ENCODE measurements around the gene TXK.

Gene TXK

GRCh38 chr4:48100256-48100655, 33.8 kb downstream of the TXK start:
- no peak for DNase-seq

GRCh38 chr4:48095441-48095840, 38.6 kb downstream of the TXK start:
- DNase-seq: no peak

- DNase-seq: no peak
These were observed 40.0 kb downstream of the TXK start for GRCh38 chr4:48093991-48094416.

GRCh38 chr4:48090621-48091020, 43.4 kb downstream of the TXK start:
- DNase-seq: no peak

- no peak for DNase-seq
These were observed 48.0 kb downstream of the TXK start for GRCh38 chr4:48085821-48086589.

GRCh38 chr4:48082956-48083355, 51.1 kb downstream of the TXK start:
- DNase-seq: no peak

GRCh38 chr4:48081196-48081595, 52.9 kb downstream of the TXK start:
- no peak for DNase-seq

- no peak for DNase-seq
These were observed 54.1 kb downstream of the TXK start for GRCh38 chr4:48079972-48080391.

- no peak for DNase-seq
These were observed 55.0 kb downstream of the TXK start for GRCh38 chr4:48078862-48079655.

GRCh38 chr4:48078425-48078824, 55.6 kb downstream of the TXK start:
- no peak for DNase-seq

- DNase-seq: no peak
These were observed 59.4 kb downstream of the TXK start for GRCh38 chr4:48074657-48075056.

- DNase-seq: no peak
These were observed 60.4 kb downstream of the TXK start for GRCh38 chr4:48073567-48074103.

GRCh38 chr4:48071191-48071590, 62.9 kb downstream of the TXK start:
- no peak for DNase-seq

GRCh38 chr4:48069026-48069425, 65.0 kb downstream of the TXK start:
- no peak for DNase-seq

GRCh38 chr4:48068182-48068581, 65.9 kb downstream of the TXK start:
- DNase-seq: no peak

- no peak for DNase-seq
These were observed 66.5 kb downstream of the TXK start for GRCh38 chr4:48067536-48067935.

GRCh38 chr4:48065587-48066052, 68.4 kb downstream of the TXK start:
- no peak for DNase-seq

GRCh38 chr4:48064349-48064748, 69.7 kb downstream of the TXK start:
- no peak for DNase-seq

GRCh38 chr4:48058617-48059530, 75.2 kb downstream of the TXK start:
- DNase-seq: no peak

GRCh38 chr4:48051078-48051477, 83.0 kb downstream of the TXK start:
- DNase-seq: no peak

GRCh38 chr4:48049483-48049882, 84.6 kb downstream of the TXK start:
- DNase-seq: no peak

- DNase-seq: no peak
These were observed 86.2 kb downstream of the TXK start for GRCh38 chr4:48047896-48048295.

- DNase-seq: peak; percentile 64
These were observed 86.6 kb downstream of the TXK start for GRCh38 chr4:48047421-48047844.
